ENCODE results near the gene CD28.
"Not testable (repeated sequence)": the region's sequence is repeated elsewhere in the genome, so short reads cannot be mapped to it uniquely, and the experiment has no call there.

The CD28 gene

GRCh38 chr2:203785391-203786110 lies 79.1 kb downstream of the CD28 start:
- not testable (repeated sequence) for DNase-seq

GRCh38 chr2:203786549-203787351 lies 80.3 kb downstream of the CD28 start:
- DNase-seq, result peak; percentile 84

GRCh38 chr2:203787979-203788378 lies 81.5 kb downstream of the CD28 start:
- DNase-seq, result no peak

Data from fibroblast of skin of right biceps (primary cell).